ENCODE results near the gene PXDN. TPM values are rescaled to one million over a fixed set of nuclear protein-coding genes. Genes with fewer than 3 reads are reported as not detected.

Gene PXDN
- total and polyA plus RNA-seq, 9 donors, result 36.0 to 116 (median 54.5) TPM

GRCh38 chr2:1650085-1650872 lies 94.0 kb downstream of the PXDN start:
- H3K27ac ChIP-seq, result no peak overlapping the region
- WGBS, 3 donors, result 86 to 87% (median 87%) methylated on average over 19 of the region's 19 CpGs
- intact Hi-C loops (cut with DNase I), result loop anchor here in 1 of 4 donors (5.0 kb wide), 1 partner anchor 92 kb away; the partner anchor contains the start of gene PXDN
- no peak for TF ChIP-seq EP300 (IDR thresholded peaks at IDR 0.05)
- no peak for TF ChIP-seq POLR2A (IDR thresholded peaks at IDR 0.05)
- TF ChIP-seq CTCF (IDR thresholded peaks at IDR 0.05), result no peak
- peaks cover 35% of the 10 kb centered on the region for H3K4me1 ChIP-seq (ENCODE audit: insufficient read depth)
- H3K36me3 ChIP-seq, result peaks cover 3% of the 10 kb centered on the region
- DNase-seq, result peak in 1 of 5 donors; percentile 14
- no peaks in the 10 kb centered on the region for H3K27me3 ChIP-seq
- H3K9me3 ChIP-seq, result no peaks in the 10 kb centered on the region
- H3K4me3 ChIP-seq, result no peak overlapping the region

GRCh38 chr2:1649103-1650084 lies 94.9 kb downstream of the PXDN start:
- peaks cover 32% of the 10 kb centered on the region for H3K4me1 ChIP-seq (ENCODE audit: insufficient read depth)
- TF ChIP-seq POLR2A (IDR thresholded peaks at IDR 0.05) (no peak), CTCF (IDR thresholded peaks at IDR 0.05) (no peak), EP300 (IDR thresholded peaks at IDR 0.05) (no peak)
- intact Hi-C loops (cut with DNase I), result loop anchor here in 1 of 4 donors (5.0 kb wide), 1 partner anchor 93 kb away; the partner anchor contains the start of gene PXDN
- no peaks in the 10 kb centered on the region for H3K9me3 ChIP-seq
- H3K27me3 ChIP-seq, result no peaks in the 10 kb centered on the region
- H3K4me3 ChIP-seq, result no peak overlapping the region
- peak in 3 of 5 donors; percentile 17 to 38 (median 35) for DNase-seq
- WGBS, 3 donors, result 94 to 96% (median 96%) methylated on average over 56 to 58 of the region's 58 CpGs
- H3K36me3 ChIP-seq, result peaks cover 3% of the 10 kb centered on the region
- no peak overlapping the region for H3K27ac ChIP-seq

- no peak overlapping the region for H3K27ac ChIP-seq
- DNase-seq, result peak in 3 of 5 donors; percentile 16 to 33 (median 23)
- WGBS, 3 donors, result 95 to 96% (median 95%) methylated on average over 66 to 67 of the region's 67 CpGs
- no peaks in the 10 kb centered on the region for H3K9me3 ChIP-seq
- H3K4me1 ChIP-seq (ENCODE audit: insufficient read depth), result peaks cover 31% of the 10 kb centered on the region
- no peak overlapping the region for H3K4me3 ChIP-seq
- intact Hi-C loops (cut with DNase I), result no loop called here
- no peaks in the 10 kb centered on the region for H3K27me3 ChIP-seq
- peaks cover 3% of the 10 kb centered on the region for H3K36me3 ChIP-seq
- TF ChIP-seq CTCF (IDR thresholded peaks at IDR 0.05) (no peak), EP300 (IDR thresholded peaks at IDR 0.05) (no peak), POLR2A (IDR thresholded peaks at IDR 0.05) (no peak)
Observed at GRCh38 chr2:1648241-1649102, 95.8 kb downstream of the PXDN start.
